Stimulated activated CD8-positive, alpha-beta memory T cell treated with anti-CD3 and anti-CD28 coated beads, Interleukin-15, amount 100 ng/mL, for 48 hours (primary cell): ENCODE data around the gene AGTRAP.

Experiments
- DNase-seq, 2 donors: peaks; one replicate each; pipeline ENCODE4 v3.0.0-alpha.2; 2020; ENCODE audit warnings: low read depth in 2 of 2

AGTRAP gene

DNA sequence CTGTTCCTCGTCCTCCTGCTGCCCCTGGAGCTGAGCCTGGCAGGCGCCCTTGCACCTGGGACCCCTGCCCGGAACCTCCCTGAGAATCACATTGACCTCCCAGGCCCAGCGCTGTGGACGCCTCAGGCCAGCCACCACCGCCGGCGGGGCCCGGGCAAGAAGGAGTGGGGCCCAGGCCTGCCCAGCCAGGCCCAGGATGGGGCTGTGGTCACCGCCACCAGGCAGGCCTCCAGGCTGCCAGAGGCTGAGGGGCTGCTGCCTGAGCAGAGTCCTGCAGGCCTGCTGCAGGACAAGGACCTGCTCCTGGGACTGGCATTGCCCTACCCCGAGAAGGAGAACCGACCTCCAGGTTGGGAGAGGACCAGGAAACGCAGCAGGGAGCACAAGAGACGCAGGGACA, 29.6 kb upstream of the AGTRAP start:
- no peak for DNase-seq

DNA sequence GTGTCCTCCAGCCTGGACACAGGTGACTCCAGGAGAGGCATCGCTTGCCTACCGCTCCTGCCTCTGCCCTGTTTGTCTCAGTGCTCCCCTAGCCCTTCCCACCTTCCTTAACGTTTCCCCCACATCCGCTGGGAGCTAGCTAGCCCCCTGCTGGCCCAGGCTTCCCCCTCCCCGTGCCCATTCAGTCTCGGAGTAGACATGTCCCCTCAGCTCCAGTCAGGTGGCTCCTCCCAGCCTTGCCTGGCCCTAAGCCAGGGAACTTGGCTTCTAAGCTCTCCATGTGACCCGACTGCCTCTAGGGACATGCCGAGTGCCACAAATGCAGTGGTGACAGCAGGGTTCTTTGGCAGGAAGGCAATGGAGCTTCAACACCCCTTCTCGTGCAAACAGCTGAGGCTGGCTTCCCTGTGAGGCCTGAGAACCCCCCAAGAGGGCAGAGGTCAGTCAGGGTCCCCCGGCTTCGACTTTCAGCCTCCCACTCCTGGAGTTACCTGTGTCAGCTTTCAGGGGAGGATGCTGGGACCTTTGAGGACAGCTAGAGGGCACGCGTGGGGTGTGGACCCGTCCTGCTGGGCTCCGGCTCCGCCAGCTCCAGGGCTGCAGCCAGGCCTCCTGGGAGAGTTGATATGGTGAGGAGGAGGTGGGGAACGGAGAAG, 28.2 kb upstream of the AGTRAP start:
- DNase-seq: no peak

DNA sequence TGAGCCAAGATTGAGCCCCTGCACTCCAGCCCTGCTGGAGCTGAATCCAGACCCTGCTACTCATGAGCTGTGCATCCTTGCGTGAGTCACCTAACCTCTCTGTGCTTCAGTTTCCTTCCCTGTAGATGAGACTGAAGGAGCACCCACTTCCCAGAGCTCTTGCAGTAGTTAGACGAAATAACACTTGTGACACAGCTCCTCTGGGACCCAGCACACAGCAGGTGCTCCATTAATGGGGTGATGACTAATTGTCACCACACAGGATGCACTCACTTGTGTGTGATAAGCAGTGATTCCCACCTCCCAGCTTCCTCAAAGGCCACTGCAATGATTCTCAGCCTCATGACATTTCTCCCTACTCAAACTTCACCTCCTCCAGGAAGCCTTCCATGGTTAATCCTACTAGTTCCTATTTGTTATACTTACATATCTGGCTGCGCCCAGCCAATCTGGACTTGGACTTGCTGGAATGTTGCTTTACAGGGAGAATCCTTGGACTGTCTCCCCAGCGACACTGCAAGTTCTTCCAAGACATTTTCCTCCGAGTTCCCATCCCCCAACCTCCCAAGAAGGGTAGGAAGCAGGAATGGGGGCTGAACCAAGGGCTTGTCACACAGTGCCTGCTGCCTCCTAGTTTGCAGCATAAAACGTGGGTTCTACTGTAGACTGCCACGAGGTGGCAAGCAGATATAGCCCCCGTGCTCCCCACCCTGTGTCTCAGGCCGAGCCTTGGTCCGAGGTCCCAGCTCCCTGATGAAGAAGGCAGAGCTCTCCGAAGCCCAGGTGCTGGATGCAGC, 27.2 kb upstream of the AGTRAP start:
- DNase-seq: no peak

- no peak for DNase-seq
Observed at GRCh38 chr1:11711490-11711889, 24.4 kb upstream of the AGTRAP start.

GRCh38 chr1:11712285-11712684, 23.7 kb upstream of the AGTRAP start:
- no peak for DNase-seq

GRCh38 chr1:11713095-11713494, 22.8 kb upstream of the AGTRAP start:
- no peak for DNase-seq

GRCh38 chr1:11714831-11715575, 20.9 kb upstream of the AGTRAP start:
- DNase-seq: no peak

DNA sequence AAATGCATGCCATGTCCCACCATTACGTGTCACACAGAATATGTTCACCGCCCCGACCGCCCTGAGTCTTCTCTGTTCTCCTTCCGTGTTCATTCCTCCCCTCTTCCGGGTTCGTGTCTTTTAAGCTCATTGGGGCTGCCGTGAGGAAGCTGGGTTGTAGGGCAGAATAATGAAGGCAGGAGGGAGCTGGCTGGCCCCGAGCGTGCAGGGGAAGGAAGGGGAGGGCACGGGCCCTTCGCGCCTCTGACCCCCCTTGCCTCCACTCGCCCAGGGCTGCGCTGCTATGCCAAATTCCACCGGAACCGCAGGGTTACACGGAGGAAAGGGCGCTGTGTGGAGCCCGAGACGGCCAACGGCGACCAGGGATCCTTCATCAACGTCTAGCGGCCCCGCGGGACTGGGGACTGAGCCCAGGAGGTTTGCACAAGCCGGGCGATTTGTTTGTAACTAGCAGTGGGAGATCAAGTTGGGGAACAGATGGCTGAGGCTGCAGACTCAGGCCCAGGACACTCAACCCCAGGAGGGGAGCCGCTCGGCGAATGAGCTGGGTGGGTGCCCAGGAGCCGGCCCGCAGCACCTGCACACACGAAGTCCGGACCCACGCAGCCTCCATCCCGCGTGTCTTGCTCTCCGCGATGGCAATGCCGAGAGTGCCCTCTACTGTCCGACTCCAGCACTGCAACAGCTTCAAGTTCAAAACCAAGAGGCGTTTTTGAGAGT, 16.5 kb upstream of the AGTRAP start:
- peak; percentile 52 to 56 for DNase-seq

- DNase-seq: no peak
Observed at GRCh38 chr1:11720033-11720376, 15.9 kb upstream of the AGTRAP start.

GRCh38 chr1:11720525-11720924, 15.4 kb upstream of the AGTRAP start:
- DNase-seq: no peak

GRCh38 chr1:11721311-11721710, 14.6 kb upstream of the AGTRAP start:
- no peak for DNase-seq

- DNase-seq: no peak
Observed at GRCh38 chr1:11722538-11722937, 13.4 kb upstream of the AGTRAP start.

DNA sequence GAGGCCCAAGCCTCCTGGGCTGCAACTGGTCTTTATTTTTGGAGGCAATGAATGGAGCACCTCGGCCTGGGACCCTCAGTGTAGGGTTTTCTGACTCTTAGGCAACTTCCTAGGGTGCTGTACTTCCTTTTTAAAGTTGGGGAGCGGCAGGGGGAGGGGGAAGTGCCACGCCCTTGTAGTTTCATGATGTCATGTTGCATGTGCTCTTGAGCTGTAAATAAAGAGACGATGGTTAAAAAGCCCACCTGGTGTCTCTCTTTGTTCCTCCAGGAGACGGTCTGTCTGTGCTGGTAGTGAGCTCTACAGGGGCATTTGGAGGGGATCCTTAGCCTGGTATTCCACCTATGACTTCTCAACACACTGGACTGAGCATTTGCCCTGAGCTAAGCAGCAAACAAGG, 10.3 kb upstream of the AGTRAP start:
- DNase-seq: no peak

GRCh38 chr1:11727119-11727518, 8.8 kb upstream of the AGTRAP start:
- DNase-seq: no peak

DNA sequence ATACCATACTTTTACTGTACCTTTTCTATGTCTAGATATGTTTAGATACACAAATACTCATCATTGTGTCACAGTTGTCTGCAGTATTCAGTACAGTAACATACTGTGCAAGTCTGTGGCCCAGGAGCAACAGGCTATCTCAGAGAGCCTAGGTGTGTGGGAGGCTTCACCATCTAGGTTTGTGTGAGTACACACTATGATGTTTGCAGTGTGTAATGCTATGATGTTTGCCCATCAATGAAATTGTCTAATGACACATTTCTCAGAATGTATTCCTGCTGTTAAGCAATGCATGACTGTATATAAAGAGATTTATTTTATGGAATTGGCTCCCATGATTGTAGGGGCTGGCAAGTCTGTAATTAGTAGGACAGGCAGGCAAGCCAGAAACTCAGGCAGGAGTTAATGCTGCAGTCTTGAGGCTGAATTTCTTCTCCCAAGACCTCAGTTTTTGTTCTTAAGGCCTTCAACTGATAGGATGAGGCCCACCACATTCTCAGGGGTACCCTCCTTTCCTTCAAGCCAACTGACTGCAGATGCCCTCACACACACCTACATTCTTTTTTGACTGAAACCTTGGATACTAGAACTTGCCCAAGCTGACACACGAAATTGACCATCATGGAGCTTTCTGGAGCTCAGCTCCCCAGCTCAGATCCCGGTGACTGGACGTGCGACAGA, 7.7 kb upstream of the AGTRAP start:
- DNase-seq: no peak

DNA sequence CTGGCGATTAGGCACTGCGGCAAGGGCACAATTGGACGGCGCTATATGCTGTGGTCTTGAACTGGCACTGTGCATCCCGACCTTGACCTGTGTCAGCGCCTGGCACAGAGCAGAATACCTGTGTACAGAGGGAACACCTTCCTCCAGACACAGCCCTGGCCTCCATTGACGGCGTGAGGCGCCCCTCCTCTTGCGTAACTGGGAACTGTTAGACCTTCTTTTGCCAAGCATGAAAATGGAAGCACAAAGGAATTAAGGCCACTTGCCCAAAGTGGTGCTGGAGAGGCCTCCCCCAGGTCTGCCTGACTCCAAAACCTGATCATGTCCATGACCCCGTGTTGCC, 6.8 kb upstream of the AGTRAP start:
- DNase-seq: no peak

- no peak for DNase-seq
Observed at GRCh38 chr1:11729498-11730428, 6.2 kb upstream of the AGTRAP start.

DNA sequence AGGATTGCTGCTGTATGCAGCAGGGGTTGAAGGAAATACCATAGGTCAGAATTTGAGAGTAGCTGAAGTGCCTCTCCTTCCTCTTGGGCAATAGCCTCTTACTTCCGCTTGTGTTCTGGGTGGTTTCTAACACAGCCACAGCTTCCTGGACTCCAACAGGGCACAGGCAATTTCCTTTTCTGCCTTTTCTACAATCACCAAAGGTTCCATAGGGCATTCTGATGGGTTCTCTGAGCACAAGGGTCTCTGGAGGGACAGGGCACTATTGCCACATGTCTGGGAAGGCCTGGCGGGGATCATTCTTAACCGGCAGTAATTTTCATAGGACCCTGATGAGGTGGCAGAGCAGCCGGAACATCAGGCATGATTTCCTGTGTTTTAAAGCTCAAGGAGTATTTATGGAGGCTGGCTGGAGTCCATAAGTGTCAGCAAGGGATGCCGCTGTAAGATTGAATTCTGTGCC, 5.5 kb upstream of the AGTRAP start:
- no peak for DNase-seq

GRCh38 chr1:11731691-11732283, 4.1 kb upstream of the AGTRAP start:
- no peak for DNase-seq

- no peak for DNase-seq
Observed at GRCh38 chr1:11733306-11733705, 2.6 kb upstream of the AGTRAP start.
